Measurements from ENCODE around the gene PRR19. TPM values are rescaled to one million over a fixed set of nuclear protein-coding genes. Genes with fewer than 3 reads are reported as not detected.
"Not testable (repeated sequence)": the region's sequence is repeated elsewhere in the genome, so short reads cannot be mapped to it uniquely, and the experiment has no call there.

PRR19 gene
- total RNA-seq, 6 experiments from 2014 or later, result 0.67 to 2.0 (median 0.86) TPM

- Mint-ChIP-seq H3K36me3 (ENCODE audit: low read depth) (no peaks in the 10 kb centered on the region), H3K4me1 (ENCODE audit: low read depth) (peaks cover 30% of the 10 kb centered on the region), H3K27ac (no peak overlapping the region), H3K9me3 (no peaks in the 10 kb centered on the region), H3K27me3 (ENCODE audit: insufficient read depth) (no peaks in the 10 kb centered on the region; the same call in 1 of the 2 replicates), H3K4me3 (no peak overlapping the region)
- TF ChIP-seq, protein P1, sequence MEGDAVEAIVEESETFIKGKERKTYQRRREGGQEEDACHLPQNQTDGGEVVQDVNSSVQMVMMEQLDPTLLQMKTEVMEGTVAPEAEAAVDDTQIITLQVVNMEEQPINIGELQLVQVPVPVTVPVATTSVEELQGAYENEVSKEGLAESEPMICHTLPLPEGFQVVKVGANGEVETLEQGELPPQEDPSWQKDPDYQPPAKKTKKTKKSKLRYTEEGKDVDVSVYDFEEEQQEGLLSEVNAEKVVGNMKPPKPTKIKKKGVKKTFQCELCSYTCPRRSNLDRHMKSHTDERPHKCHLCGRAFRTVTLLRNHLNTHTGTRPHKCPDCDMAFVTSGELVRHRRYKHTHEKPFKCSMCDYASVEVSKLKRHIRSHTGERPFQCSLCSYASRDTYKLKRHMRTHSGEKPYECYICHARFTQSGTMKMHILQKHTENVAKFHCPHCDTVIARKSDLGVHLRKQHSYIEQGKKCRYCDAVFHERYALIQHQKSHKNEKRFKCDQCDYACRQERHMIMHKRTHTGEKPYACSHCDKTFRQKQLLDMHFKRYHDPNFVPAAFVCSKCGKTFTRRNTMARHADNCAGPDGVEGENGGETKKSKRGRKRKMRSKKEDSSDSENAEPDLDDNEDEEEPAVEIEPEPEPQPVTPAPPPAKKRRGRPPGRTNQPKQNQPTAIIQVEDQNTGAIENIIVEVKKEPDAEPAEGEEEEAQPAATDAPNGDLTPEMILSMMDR (IDR thresholded peaks at IDR 0.05), result no peak
- no peak for DNase-seq
Observed at GRCh38 chr19:42330241-42330711, 28.3 kb downstream of the PRR19 start.

DNA sequence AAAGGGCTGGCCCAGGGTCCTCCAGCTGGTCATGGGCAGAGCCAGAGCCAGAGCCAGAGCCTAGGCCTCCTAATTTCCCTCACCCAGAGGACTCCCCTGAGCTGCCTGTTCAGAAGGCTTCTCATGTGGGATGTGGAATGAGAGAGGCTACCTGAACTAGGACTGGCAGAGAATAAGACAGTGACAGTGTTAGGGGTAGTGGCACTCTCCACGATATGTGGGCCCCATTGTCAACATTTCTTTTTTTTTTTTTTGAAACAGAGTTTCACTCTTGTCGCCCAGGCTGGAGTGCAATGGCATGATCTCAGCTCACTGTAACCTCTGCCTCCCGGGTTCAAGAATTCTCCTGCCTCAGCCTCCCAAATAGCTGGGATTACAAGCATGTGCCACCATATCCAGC is 29.4 kb downstream of the PRR19 start:
- H3K9me3 Mint-ChIP-seq; H3K27ac Mint-ChIP-seq; H3K4me3 Mint-ChIP-seq; H3K36me3 Mint-ChIP-seq (ENCODE audit: low read depth); H3K27me3 Mint-ChIP-seq (ENCODE audit: insufficient read depth); DNase-seq: not testable (repeated sequence)
- H3K4me1 Mint-ChIP-seq (ENCODE audit: low read depth), result peaks cover 28% of the 10 kb centered on the region

DNA sequence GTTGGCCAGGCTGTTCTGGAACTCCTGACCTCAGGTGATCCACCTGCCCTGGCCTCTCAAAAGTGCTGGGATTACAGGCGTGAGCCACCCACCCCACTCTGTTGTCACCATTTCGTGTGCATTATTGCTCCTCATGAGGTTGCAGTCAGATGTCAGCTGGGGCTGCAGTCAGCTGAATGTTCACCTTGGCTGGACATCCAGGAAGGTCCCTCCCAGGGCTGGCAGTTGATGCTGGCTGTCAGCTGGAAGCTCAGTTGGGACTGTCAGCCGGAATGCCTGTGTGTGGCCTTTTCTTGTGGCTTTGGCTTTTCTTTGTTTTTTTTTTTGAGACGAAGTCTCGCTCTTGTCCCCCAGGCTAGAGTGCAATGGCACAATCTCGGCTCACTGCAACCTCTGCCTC is 30.1 kb downstream of the PRR19 start:
- H3K4me3 Mint-ChIP-seq, result no peak overlapping the region
- no peaks in the 10 kb centered on the region for H3K9me3 Mint-ChIP-seq
- TF ChIP-seq, protein P1 (IDR thresholded peaks at IDR 0.05), result no peak
- H3K36me3 Mint-ChIP-seq (ENCODE audit: low read depth), result no peaks in the 10 kb centered on the region
- no peak overlapping the region for H3K27ac Mint-ChIP-seq
- H3K27me3 Mint-ChIP-seq (ENCODE audit: insufficient read depth), result no peaks in the 10 kb centered on the region; the same call in 1 of the 2 replicates
- H3K4me1 Mint-ChIP-seq (ENCODE audit: low read depth), result peaks cover 20% of the 10 kb centered on the region
- DNase-seq, result no peak

GRCh38 chr19:42333018-42333417 is 31.1 kb downstream of the PRR19 start:
- no peaks in the 10 kb centered on the region for H3K9me3 Mint-ChIP-seq
- no peaks in the 10 kb centered on the region; the same call in 1 of the 2 replicates for H3K36me3 Mint-ChIP-seq (ENCODE audit: low read depth)
- H3K4me1 Mint-ChIP-seq (ENCODE audit: low read depth), result peaks cover 11% of the 10 kb centered on the region; the same call in 1 of the 2 replicates
- no peak overlapping the region for H3K4me3 Mint-ChIP-seq
- H3K27ac Mint-ChIP-seq, result no peak overlapping the region
- H3K27me3 Mint-ChIP-seq (ENCODE audit: insufficient read depth), result no peaks in the 10 kb centered on the region; the same call in 1 of the 2 replicates
- DNase-seq, result no peak
- TF ChIP-seq, protein P1 (IDR thresholded peaks at IDR 0.05), result no peak

- no peaks in the 10 kb centered on the region; the same call in 1 of the 2 replicates for H3K27me3 Mint-ChIP-seq (ENCODE audit: insufficient read depth)
- no peaks in the 10 kb centered on the region for H3K9me3 Mint-ChIP-seq
- TF ChIP-seq, protein P1 (IDR thresholded peaks at IDR 0.05), result no peak
- no peak overlapping the region for H3K27ac Mint-ChIP-seq
- H3K36me3 Mint-ChIP-seq (ENCODE audit: low read depth), result peaks cover 4% of the 10 kb centered on the region; the same call in 1 of the 2 replicates
- no peak for DNase-seq
- peaks cover 7% of the 10 kb centered on the region for H3K4me1 Mint-ChIP-seq (ENCODE audit: low read depth)
- H3K4me3 Mint-ChIP-seq, result no peak overlapping the region
Observed at GRCh38 chr19:42333975-42334696, 32.2 kb downstream of the PRR19 start.

DNA sequence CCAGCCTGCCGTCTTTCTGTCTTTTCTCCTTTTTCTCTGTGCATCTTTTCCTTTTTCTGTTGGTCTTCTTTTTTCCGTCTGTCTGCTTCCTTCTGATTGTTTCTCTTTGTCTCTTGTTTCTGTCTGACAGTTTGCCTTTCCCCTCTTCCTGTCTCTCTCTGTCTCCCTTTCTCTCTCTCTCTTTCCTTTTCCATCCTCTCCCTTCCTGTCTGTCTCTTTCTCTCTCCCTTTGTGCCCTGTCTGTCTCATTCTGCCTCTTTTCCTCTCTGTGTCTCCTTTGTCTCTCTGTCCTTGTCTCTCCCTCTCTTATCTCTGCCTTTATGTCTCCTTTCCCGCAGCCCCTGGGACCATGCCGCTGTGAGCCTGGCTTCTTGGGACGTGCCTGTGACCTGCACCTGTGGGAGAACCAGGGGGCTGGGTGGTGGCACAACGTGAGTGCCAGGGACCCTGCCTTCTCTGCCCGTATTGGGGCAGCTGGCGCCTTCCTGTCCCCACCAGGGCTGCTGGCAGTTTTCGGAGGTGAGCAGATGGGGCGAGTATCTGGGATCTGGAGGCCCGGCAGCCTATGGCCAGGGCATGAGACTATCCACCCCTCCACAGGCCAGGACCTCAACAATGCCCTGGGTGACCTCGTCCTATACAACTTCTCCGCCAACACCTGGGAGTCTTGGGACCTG is 32.9 kb downstream of the PRR19 start:
- Mint-ChIP-seq H3K27me3 (ENCODE audit: insufficient read depth) (no peaks in the 10 kb centered on the region; the same call in 1 of the 2 replicates), H3K27ac (no peak overlapping the region), H3K9me3 (no peaks in the 10 kb centered on the region), H3K36me3 (ENCODE audit: low read depth) (peaks cover 4% of the 10 kb centered on the region; the same call in 1 of the 2 replicates), H3K4me3 (no peak overlapping the region), H3K4me1 (ENCODE audit: low read depth) (peaks cover 13% of the 10 kb centered on the region)
- DNase-seq, result no peak
- TF ChIP-seq, protein P1 (IDR thresholded peaks at IDR 0.05), result no peak
